Panc1 (cell line): ENCODE data around the gene CREG1. TPM values are rescaled to one million over a fixed set of nuclear protein-coding genes. Genes with fewer than 3 reads are reported as not detected.

Source experiments
- ATAC-seq: fragments of 200-7000 bp; cut with Tn5 transposase; 2 replicates; pipeline ENCODE4 v1.9.1; 2020; ENCODE audit warnings: mild to moderate bottlenecking, moderate library complexity
- BruUV-seq: library from RNA; stranded (reverse); fragments of 400-500 nt; replicated peaks from 2 replicates; lab custom pipeline; 2021; lab: Mats Ljungman, UMichigan
- CTCF ChIA-PET: fragments of 300-600 bp; sonication (Branson Sonifier 250); formaldehyde crosslinking; loops from one replicate; lab custom pipeline; 2022; ENCODE audit warnings: antibody characterized with exemption; lab: Charles Lee
- POLR2A ChIA-PET: fragments of 300-600 bp; sonication (Branson Sonifier 250); formaldehyde crosslinking; loops from one replicate; lab custom pipeline; 2022; ENCODE audit warnings: antibody characterized with exemption; lab: Charles Lee
- DNase-seq: peaks from one replicate; pipeline ENCODE4 v3.0.0-alpha.2; 2010; ENCODE audit warnings: low read depth, low spot score
- H3K27ac ChIP-seq: 2 replicates; pipeline ENCODE4 v1.5.1; 2011; ENCODE audit warnings: mild to moderate bottlenecking, low read length, inconsistent platforms
- H3K27me3 ChIP-seq: fragments of 200-500 bp; sonication (Bioruptor generic); 2 replicates; pipeline ENCODE4 v1.6.0; 2014; ENCODE audit warnings: low read length, inconsistent platforms; ENCODE audit not compliant: control insufficient read depth, insufficient read depth
- H3K36me3 ChIP-seq: fragments of 200-500 bp; sonication (Bioruptor generic); 2 replicates; pipeline ENCODE4 v1.5.1; 2014; ENCODE audit warnings: inconsistent platforms, mild to moderate bottlenecking, low read length, moderate library complexity; ENCODE audit not compliant: control insufficient read depth, insufficient read depth
- H3K4me1 ChIP-seq: 2 replicates; pipeline ENCODE4 v1.5.1; 2011; ENCODE audit warnings: inconsistent platforms, mild to moderate bottlenecking, low read length, moderate library complexity; ENCODE audit not compliant: control insufficient read depth, insufficient read depth
- H3K4me3 ChIP-seq, 2 experiments: 2 replicates each; pipeline ENCODE4 v1.5.1; 2011 to 2012; ENCODE audit warnings: low read depth in 2 of 2, low read length in 2 of 2, mild to moderate bottlenecking in 2 of 2, inconsistent platforms in 1 of 2, moderate library complexity in 1 of 2
- H3K9me3 ChIP-seq: fragments of 200-500 bp; sonication (Bioruptor generic); 2 replicates; pipeline ENCODE4 v1.5.1; 2014; ENCODE audit warnings: low read depth, mild to moderate bottlenecking, inconsistent platforms, low read length, moderate library complexity; ENCODE audit not compliant: control insufficient read depth, insufficient read depth
- POLR2AphosphoS5 ChIP-seq: IDR thresholded peaks from 2 replicates; pipeline ENCODE4 v1.6.1; 2012; ENCODE audit warnings: mild to moderate bottlenecking, low read depth, low read length, moderate library complexity
- SIN3A ChIP-seq: IDR thresholded peaks from 2 replicates; pipeline ENCODE4 v1.6.1; 2012; ENCODE audit warnings: low read depth, mild to moderate bottlenecking, low read length, moderate library complexity, borderline replicate concordance; ENCODE audit not compliant: insufficient read depth
- TCF7L2 ChIP-seq: IDR thresholded peaks from 2 replicates; pipeline ENCODE4 v1.6.1; 2011; ENCODE audit warnings: mild to moderate bottlenecking, low read depth, low read length, inconsistent platforms
- in situ Hi-C: cut with HindIII; loops from 2 replicates; pipeline ENCODE4 v1.10.0; 2016; ENCODE audit warnings: low sequenced_read_pairs, low pct_unique_long_range_greater_than_20kb
- intact Hi-C: fragments of 100-400 bp; cut with micrococcal nuclease; formaldehyde crosslinking; loops from one replicate; pipeline ENCODE4 v1.10.0; 2022; ENCODE audit not compliant: unreplicated experiment
- total RNA-seq: library from RNA; stranded (reverse); gene quantifications from one replicate; pipeline ENCODE4 v1.2.1, GENCODE V29; 2021; ENCODE audit not compliant: unreplicated experiment
- TF ChIP-seq, protein P1 (sequence below): fragments of 450-650 bp; IDR thresholded peaks from 2 replicates; pipeline ENCODE4 v1.5.1; 2017; ENCODE audit warnings: mild to moderate bottlenecking
- TF ChIP-seq, protein P2 (sequence below), 2 experiments: IDR thresholded peaks; 2 replicates each; pipeline ENCODE4 v1.6.1; 2011 to 2012; ENCODE audit warnings: low read depth in 2 of 2, control low read depth in 1 of 2, low read length in 1 of 2, mild to moderate bottlenecking in 1 of 2, moderate library complexity in 1 of 2; ENCODE audit not compliant: insufficient read depth in 1 of 2

CREG1 gene
- total RNA-seq, 1 experiment from 2014 or later, result 25.9 TPM

DNA sequence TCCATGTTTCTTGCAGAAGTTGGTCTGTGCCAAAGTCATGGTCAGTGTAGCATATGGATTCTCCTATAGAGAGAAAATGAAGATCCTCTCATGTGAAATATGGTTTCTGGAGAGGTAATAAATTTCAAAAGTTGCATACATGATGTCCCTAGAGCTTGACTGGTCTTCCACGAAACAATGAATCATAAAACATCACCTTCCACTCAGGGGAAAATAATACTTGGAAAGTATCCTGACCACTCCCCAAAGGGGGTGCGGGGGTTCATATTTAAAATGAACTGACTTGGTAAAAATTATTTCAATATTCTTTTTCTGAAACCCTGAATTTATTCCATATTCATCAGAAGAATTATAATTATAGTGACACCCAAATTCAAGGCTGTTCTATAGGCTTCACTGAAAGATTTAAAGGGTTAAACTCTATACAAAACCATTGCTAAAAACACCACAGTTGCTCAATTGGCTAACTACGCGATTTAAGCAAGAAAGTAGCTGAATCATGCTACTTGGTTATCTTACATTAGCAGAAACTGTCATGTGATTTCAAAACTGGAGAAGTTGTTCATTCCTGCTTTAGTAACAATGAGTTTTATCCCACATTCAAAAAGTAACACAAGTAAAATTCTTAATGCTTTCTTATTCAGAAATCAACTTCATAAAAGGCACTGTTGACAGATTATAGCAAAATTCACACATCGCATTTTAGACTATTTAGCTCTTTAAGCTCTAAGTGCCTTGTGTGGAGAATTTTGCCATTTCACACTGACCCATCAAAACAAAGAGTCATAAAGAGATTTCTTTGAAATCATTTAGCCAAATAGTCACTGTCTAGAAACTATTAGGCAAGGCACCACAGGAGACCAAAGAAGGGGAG lies 5.3 kb downstream of the CREG1 start:
- ATAC-seq (no peak), DNase-seq (no peak)
- no peaks in the 10 kb centered on the region for H3K27me3 ChIP-seq
- H3K9me3 ChIP-seq, result no peaks in the 10 kb centered on the region
- H3K36me3 ChIP-seq, result no peaks in the 10 kb centered on the region
- H3K4me3 ChIP-seq, result no peak overlapping the region
- intact Hi-C loops (no loop called here), in situ Hi-C loops (no loop called here)
- BruUV-seq, result no TSS peak
- POLR2A ChIA-PET, result interaction anchor here (0.6 kb wide), 1 partner anchor 353 kb away, joined by 3 read pairs; no protein-coding TSS in a partner anchor
- TF ChIP-seq, protein P1, sequence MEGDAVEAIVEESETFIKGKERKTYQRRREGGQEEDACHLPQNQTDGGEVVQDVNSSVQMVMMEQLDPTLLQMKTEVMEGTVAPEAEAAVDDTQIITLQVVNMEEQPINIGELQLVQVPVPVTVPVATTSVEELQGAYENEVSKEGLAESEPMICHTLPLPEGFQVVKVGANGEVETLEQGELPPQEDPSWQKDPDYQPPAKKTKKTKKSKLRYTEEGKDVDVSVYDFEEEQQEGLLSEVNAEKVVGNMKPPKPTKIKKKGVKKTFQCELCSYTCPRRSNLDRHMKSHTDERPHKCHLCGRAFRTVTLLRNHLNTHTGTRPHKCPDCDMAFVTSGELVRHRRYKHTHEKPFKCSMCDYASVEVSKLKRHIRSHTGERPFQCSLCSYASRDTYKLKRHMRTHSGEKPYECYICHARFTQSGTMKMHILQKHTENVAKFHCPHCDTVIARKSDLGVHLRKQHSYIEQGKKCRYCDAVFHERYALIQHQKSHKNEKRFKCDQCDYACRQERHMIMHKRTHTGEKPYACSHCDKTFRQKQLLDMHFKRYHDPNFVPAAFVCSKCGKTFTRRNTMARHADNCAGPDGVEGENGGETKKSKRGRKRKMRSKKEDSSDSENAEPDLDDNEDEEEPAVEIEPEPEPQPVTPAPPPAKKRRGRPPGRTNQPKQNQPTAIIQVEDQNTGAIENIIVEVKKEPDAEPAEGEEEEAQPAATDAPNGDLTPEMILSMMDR, result no peak
- TF ChIP-seq, protein P2, sequence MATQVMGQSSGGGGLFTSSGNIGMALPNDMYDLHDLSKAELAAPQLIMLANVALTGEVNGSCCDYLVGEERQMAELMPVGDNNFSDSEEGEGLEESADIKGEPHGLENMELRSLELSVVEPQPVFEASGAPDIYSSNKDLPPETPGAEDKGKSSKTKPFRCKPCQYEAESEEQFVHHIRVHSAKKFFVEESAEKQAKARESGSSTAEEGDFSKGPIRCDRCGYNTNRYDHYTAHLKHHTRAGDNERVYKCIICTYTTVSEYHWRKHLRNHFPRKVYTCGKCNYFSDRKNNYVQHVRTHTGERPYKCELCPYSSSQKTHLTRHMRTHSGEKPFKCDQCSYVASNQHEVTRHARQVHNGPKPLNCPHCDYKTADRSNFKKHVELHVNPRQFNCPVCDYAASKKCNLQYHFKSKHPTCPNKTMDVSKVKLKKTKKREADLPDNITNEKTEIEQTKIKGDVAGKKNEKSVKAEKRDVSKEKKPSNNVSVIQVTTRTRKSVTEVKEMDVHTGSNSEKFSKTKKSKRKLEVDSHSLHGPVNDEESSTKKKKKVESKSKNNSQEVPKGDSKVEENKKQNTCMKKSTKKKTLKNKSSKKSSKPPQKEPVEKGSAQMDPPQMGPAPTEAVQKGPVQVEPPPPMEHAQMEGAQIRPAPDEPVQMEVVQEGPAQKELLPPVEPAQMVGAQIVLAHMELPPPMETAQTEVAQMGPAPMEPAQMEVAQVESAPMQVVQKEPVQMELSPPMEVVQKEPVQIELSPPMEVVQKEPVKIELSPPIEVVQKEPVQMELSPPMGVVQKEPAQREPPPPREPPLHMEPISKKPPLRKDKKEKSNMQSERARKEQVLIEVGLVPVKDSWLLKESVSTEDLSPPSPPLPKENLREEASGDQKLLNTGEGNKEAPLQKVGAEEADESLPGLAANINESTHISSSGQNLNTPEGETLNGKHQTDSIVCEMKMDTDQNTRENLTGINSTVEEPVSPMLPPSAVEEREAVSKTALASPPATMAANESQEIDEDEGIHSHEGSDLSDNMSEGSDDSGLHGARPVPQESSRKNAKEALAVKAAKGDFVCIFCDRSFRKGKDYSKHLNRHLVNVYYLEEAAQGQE (IDR thresholded peaks at IDR 0.05; ENCODE audit: insufficient read depth in 1 of 2, low read depth in 2 of 2, low read length in 1 of 2), result no peak
- TF ChIP-seq POLR2AphosphoS5 (no peak), SIN3A (no peak), TCF7L2 (no peak)
- no peaks in the 10 kb centered on the region; the same call in 1 of the 2 replicates for H3K4me1 ChIP-seq
- no peak overlapping the region for H3K27ac ChIP-seq
- CTCF ChIA-PET, result no interaction called here

DNA sequence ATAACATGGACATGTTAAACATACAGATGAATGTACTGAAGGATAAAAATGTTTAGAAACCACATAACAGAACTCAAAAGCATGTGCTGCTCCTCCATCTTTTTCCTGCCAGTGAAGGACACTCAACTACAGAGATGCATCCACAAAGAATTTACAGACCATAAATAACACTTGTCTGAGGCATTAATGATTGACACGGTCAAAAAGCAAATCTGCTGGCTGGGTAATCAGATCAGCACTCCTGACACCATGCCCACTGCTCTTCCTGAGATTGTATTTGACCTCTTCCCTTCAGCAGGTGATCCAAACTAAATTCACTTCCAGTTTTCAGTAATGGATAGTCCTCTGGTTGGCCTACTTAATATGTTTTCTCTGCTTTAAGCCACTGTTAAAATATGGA lies 6.6 kb downstream of the CREG1 start:
- H3K27me3 ChIP-seq, result no peaks in the 10 kb centered on the region
- in situ Hi-C loops, result no loop called here
- ChIA-PET POLR2A (no interaction called here), CTCF (no interaction called here)
- H3K36me3 ChIP-seq, result no peaks in the 10 kb centered on the region
- TF ChIP-seq POLR2AphosphoS5 (no peak), SIN3A (no peak), TCF7L2 (no peak)
- TF ChIP-seq, protein P1, result no peak
- TF ChIP-seq, protein P2 (IDR thresholded peaks at IDR 0.05; ENCODE audit: insufficient read depth in 1 of 2, low read depth in 2 of 2, low read length in 1 of 2), result no peak
- H3K9me3 ChIP-seq, result no peaks in the 10 kb centered on the region
- ATAC-seq, result no peak
- no peaks in the 10 kb centered on the region; the same call in 1 of the 2 replicates for H3K4me1 ChIP-seq
- DNase-seq, result no peak
- H3K4me3 ChIP-seq, result no peak overlapping the region
- no peak overlapping the region for H3K27ac ChIP-seq
- BruUV-seq, result no TSS peak
- intact Hi-C loops, result no loop called here
